CD8-positive, alpha-beta memory T cell (primary cell): Measurements from ENCODE around the gene KIAA0930. TPM values are rescaled to one million over a fixed set of nuclear protein-coding genes. Genes with fewer than 3 reads are reported as not detected.

Source experiments
- CTCF ChIA-PET: fragments of 350-600 bp; sonication (Branson Sonifier 250); formaldehyde crosslinking; loops from one replicate; lab custom pipeline; 2021; ENCODE audit warnings: antibody characterized with exemption; lab: Charles Lee
- POLR2A ChIA-PET: fragments of 350-600 bp; sonication (Branson Sonifier 250); formaldehyde crosslinking; loops from one replicate; lab custom pipeline; 2021; ENCODE audit warnings: antibody characterized with exemption; lab: Charles Lee
- DNase-seq, 5 donors: peaks; one replicate each; pipeline versions ENCODE4 v3.0.0 to v3.0.0-alpha.2; 2020 to 2022; ENCODE audit warnings: mixed read lengths in 1 of 5
- H3K27ac ChIP-seq: one replicate; pipeline ENCODE4 v1.7.0; 2013; ENCODE audit warnings: low read depth, mild to moderate bottlenecking, low read length, moderate library complexity
- H3K27me3 ChIP-seq: 2 replicates; pipeline ENCODE4 v1.7.0; 2013; ENCODE audit warnings: low read length, mild to moderate bottlenecking; ENCODE audit not compliant: insufficient read depth, poor library complexity, severe bottlenecking
- H3K36me3 ChIP-seq: 2 replicates; pipeline ENCODE4 v1.7.0; 2013; ENCODE audit warnings: mild to moderate bottlenecking, low read length, moderate library complexity; ENCODE audit not compliant: insufficient read depth
- H3K4me1 ChIP-seq: 2 replicates; pipeline ENCODE4 v1.7.0; 2013; ENCODE audit warnings: mild to moderate bottlenecking, low read length, moderate library complexity; ENCODE audit not compliant: insufficient read depth
- H3K4me3 ChIP-seq: 2 replicates; pipeline ENCODE4 v1.7.0; 2013; ENCODE audit warnings: mild to moderate bottlenecking, low read length
- H3K9me3 ChIP-seq: 2 replicates; pipeline ENCODE4 v1.7.0; 2013; ENCODE audit warnings: mild to moderate bottlenecking, low read length
- H3K27ac Mint-ChIP-seq, 8 donors: one replicate each; pipeline ENCODE4 v1.8.0; 2020 to 2021; ENCODE audit warnings: mixed read lengths in 8 of 8, mild to moderate bottlenecking in 6 of 8, inconsistent platforms in 3 of 8, moderate library complexity in 3 of 8
- H3K27me3 Mint-ChIP-seq, 2 donors: one replicate each; pipeline ENCODE4 v1.8.0; 2020 to 2021; ENCODE audit warnings: mixed read lengths in 2 of 2, mild to moderate bottlenecking in 1 of 2, moderate library complexity in 1 of 2
- H3K36me3 Mint-ChIP-seq, 3 donors: one replicate each; pipeline ENCODE4 v1.8.0; 2020 to 2021; ENCODE audit warnings: mixed read lengths in 3 of 3, inconsistent platforms in 1 of 3, mild to moderate bottlenecking in 1 of 3
- H3K4me1 Mint-ChIP-seq, 3 donors: one replicate each; pipeline ENCODE4 v1.8.0; 2020 to 2021; ENCODE audit warnings: mixed read lengths in 3 of 3, inconsistent platforms in 1 of 3, mild to moderate bottlenecking in 1 of 3
- H3K4me3 Mint-ChIP-seq, 7 donors: one replicate each; pipeline ENCODE4 v1.8.0; 2020 to 2021; ENCODE audit warnings: mixed read lengths in 7 of 7, mild to moderate bottlenecking in 6 of 7, moderate library complexity in 4 of 7, inconsistent platforms in 2 of 7
- H3K9me3 Mint-ChIP-seq, 5 donors: one replicate each; pipeline ENCODE4 v1.8.0; 2020 to 2022; ENCODE audit warnings: mixed read lengths in 5 of 5, mild to moderate bottlenecking in 3 of 5, moderate library complexity in 2 of 5, inconsistent platforms in 1 of 5
- polyA plus RNA-seq: library from polyadenylated mRNA; unstranded; fragments of 300-500 nt; fragmentation: Illumina TruSeq; gene quantifications from one replicate; pipeline ENCODE4 v1.2.3, GENCODE V29; 2021
- total RNA-seq, 2 experiments: library from RNA; stranded (reverse); gene quantifications; one replicate each; pipeline ENCODE4 v1.2.3, GENCODE V29; 2021

The KIAA0930 gene
- total and polyA plus RNA-seq, 3 experiments from 2014 or later, result 2.7 to 39.5 (median 32.3) TPM

GRCh38 chr22:45238076-45238956 lies 2.4 kb downstream of the KIAA0930 start:
- H3K9me3 ChIP-seq, result no peaks in the 10 kb centered on the region
- Mint-ChIP-seq H3K4me3 (peak overlapping the region; percentile 35 to 98 (median 69)), H3K27me3 (peaks cover 0 to 1% of the 10 kb centered on the region in 2 donors), H3K4me1 (peaks cover 35 to 61% (median 38%) of the 10 kb centered on the region in 3 donors), H3K27ac (peak overlapping the region in 3 of 8 donors; percentile 19 to 82 (median 20)), H3K9me3 (peaks cover 0 to 2% (median 0%) of the 10 kb centered on the region in 5 donors), H3K36me3 (peaks cover 0 to 26% (median 2%) of the 10 kb centered on the region in 3 donors)
- H3K4me3 ChIP-seq, result no peak overlapping the region
- no peaks in the 10 kb centered on the region for H3K27me3 ChIP-seq
- no peak overlapping the region for H3K27ac ChIP-seq
- DNase-seq, result no peak
- peaks cover 20% of the 10 kb centered on the region for H3K4me1 ChIP-seq
- H3K36me3 ChIP-seq, result no peaks in the 10 kb centered on the region
- ChIA-PET POLR2A (no interaction called here), CTCF (no interaction called here)

- H3K4me3 Mint-ChIP-seq, result peak overlapping the region in 1 of 7 donors; percentile 80
Measured at GRCh38 chr22:45237065-45237990, 3.4 kb downstream of the KIAA0930 start.

GRCh38 chr22:45235851-45236342 lies 4.8 kb downstream of the KIAA0930 start:
- no peaks in the 10 kb centered on the region for H3K9me3 ChIP-seq
- ChIA-PET CTCF (no interaction called here), POLR2A (no interaction called here)
- H3K27ac Mint-ChIP-seq, result peak overlapping the region in 3 of 8 donors; percentile 29 to 68 (median 46)
- no peaks in the 10 kb centered on the region for H3K27me3 ChIP-seq
- H3K4me3 Mint-ChIP-seq, result peak overlapping the region in 3 of 7 donors; percentile 16 to 56 (median 33)
- DNase-seq, result no peak
- H3K36me3 Mint-ChIP-seq, result peaks cover 0 to 32% (median 2%) of the 10 kb centered on the region in 3 donors
- no peaks in the 10 kb centered on the region for H3K36me3 ChIP-seq
- no peak overlapping the region for H3K4me3 ChIP-seq
- no peak overlapping the region for H3K27ac ChIP-seq
- H3K4me1 ChIP-seq, result peaks cover 10% of the 10 kb centered on the region
- no peaks in the 10 kb centered on the region for H3K27me3 Mint-ChIP-seq
- peaks cover 26 to 56% (median 33%) of the 10 kb centered on the region in 3 donors for H3K4me1 Mint-ChIP-seq
- peaks cover 0 to 2% (median 0%) of the 10 kb centered on the region in 5 donors for H3K9me3 Mint-ChIP-seq

More at GRCh38 chr22:45237065-45237990, 3.4 kb downstream of the KIAA0930 start:
- POLR2A ChIA-PET, result no interaction called here
- Histone ChIP-seq H3K4me3 (no peak overlapping the region), H3K9me3 (no peaks in the 10 kb centered on the region), H3K4me1 (peaks cover 20% of the 10 kb centered on the region), H3K27ac (no peak overlapping the region), H3K27me3 (no peaks in the 10 kb centered on the region), H3K36me3 (no peaks in the 10 kb centered on the region)
- Mint-ChIP-seq H3K9me3 (peaks cover 0 to 2% (median 0%) of the 10 kb centered on the region in 5 donors), H3K27ac (no peak overlapping the region), H3K27me3 (peaks cover 0 to 1% of the 10 kb centered on the region in 2 donors), H3K36me3 (peaks cover 0 to 32% (median 2%) of the 10 kb centered on the region in 3 donors), H3K4me1 (peaks cover 35 to 61% (median 38%) of the 10 kb centered on the region in 3 donors)
- no peak for DNase-seq
- CTCF ChIA-PET, result no interaction called here

- CTCF ChIA-PET, result interaction anchor here (0.6 to 1.0 kb wide), 2 partner anchors 11 to 32 kb away, joined by 3 read pairs; no protein-coding TSS in a partner anchor
- peaks cover 0 to 32% (median 2%) of the 10 kb centered on the region in 3 donors for H3K36me3 Mint-ChIP-seq
- peaks cover 10% of the 10 kb centered on the region for H3K4me1 ChIP-seq
Measured at GRCh38 chr22:45235101-45235777, 5.5 kb downstream of the KIAA0930 start.

GRCh38 chr22:45233827-45234226 lies 6.9 kb downstream of the KIAA0930 start:
- no peaks in the 10 kb centered on the region for H3K27me3 Mint-ChIP-seq
- H3K4me3 Mint-ChIP-seq, result no peak overlapping the region
- no peaks in the 10 kb centered on the region for H3K4me1 ChIP-seq
- ChIA-PET POLR2A (no interaction called here), CTCF (no interaction called here)
- H3K4me1 Mint-ChIP-seq, result peaks cover 12 to 46% (median 24%) of the 10 kb centered on the region in 3 donors
- H3K9me3 ChIP-seq, result no peaks in the 10 kb centered on the region
- H3K36me3 Mint-ChIP-seq, result peaks cover 0 to 28% (median 2%) of the 10 kb centered on the region in 3 donors
- no peak overlapping the region for H3K4me3 ChIP-seq
- DNase-seq, result no peak
- no peak overlapping the region for H3K27ac ChIP-seq
- no peaks in the 10 kb centered on the region for H3K9me3 Mint-ChIP-seq
- H3K27ac Mint-ChIP-seq, result peak overlapping the region in 2 of 8 donors; percentile 38 to 81
- H3K36me3 ChIP-seq, result no peaks in the 10 kb centered on the region
- no peaks in the 10 kb centered on the region for H3K27me3 ChIP-seq

More at GRCh38 chr22:45235101-45235777, 5.5 kb downstream of the KIAA0930 start:
- Histone ChIP-seq H3K36me3 (no peaks in the 10 kb centered on the region), H3K9me3 (no peaks in the 10 kb centered on the region), H3K27ac (no peak overlapping the region), H3K4me3 (no peak overlapping the region), H3K27me3 (no peaks in the 10 kb centered on the region)
- Mint-ChIP-seq H3K4me1 (peaks cover 25 to 56% (median 33%) of the 10 kb centered on the region in 3 donors), H3K4me3 (peak overlapping the region in 4 of 7 donors; percentile 16 to 56 (median 27)), H3K27ac (peak overlapping the region in 4 of 8 donors; percentile 29 to 68 (median 38)), H3K9me3 (peaks cover 0 to 2% (median 0%) of the 10 kb centered on the region in 5 donors), H3K27me3 (no peaks in the 10 kb centered on the region)
- no peak for DNase-seq
- POLR2A ChIA-PET, result no interaction called here

DNA sequence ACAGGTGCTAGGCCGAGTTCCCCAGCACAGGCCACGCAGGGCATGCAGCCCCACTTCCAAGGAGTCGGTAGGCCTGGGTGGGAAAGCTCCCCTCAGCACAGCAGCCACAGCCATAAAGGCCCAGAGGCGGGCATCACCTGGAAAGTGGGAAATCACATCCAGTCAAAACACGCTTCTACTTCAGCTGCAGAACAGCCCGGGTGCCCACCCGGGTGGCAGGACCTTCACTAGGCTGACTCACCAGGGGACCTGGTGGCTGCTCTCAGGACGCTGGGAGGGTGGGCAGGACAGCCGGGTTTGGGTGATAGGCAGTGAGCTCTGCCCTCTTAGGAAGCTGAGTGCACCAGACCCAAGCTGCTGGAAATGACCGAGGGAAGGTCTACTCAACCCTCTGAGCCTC lies 7.3 kb downstream of the KIAA0930 start:
- H3K9me3 Mint-ChIP-seq, result no peaks in the 10 kb centered on the region
- H3K4me3 Mint-ChIP-seq, result no peak overlapping the region
- no peaks in the 10 kb centered on the region for H3K4me1 ChIP-seq
- no peak overlapping the region for H3K27ac ChIP-seq
- H3K4me3 ChIP-seq, result no peak overlapping the region
- POLR2A ChIA-PET, result no interaction called here
- no peak for DNase-seq
- H3K36me3 Mint-ChIP-seq, result peaks cover 0 to 24% (median 2%) of the 10 kb centered on the region in 3 donors
- no peaks in the 10 kb centered on the region for H3K27me3 Mint-ChIP-seq
- no peaks in the 10 kb centered on the region for H3K36me3 ChIP-seq
- peaks cover 8 to 43% (median 20%) of the 10 kb centered on the region in 3 donors for H3K4me1 Mint-ChIP-seq
- H3K27ac Mint-ChIP-seq, result peak overlapping the region in 1 of 8 donors; percentile 91
- H3K9me3 ChIP-seq, result no peaks in the 10 kb centered on the region
- no peaks in the 10 kb centered on the region for H3K27me3 ChIP-seq
- CTCF ChIA-PET, result no interaction called here

DNA sequence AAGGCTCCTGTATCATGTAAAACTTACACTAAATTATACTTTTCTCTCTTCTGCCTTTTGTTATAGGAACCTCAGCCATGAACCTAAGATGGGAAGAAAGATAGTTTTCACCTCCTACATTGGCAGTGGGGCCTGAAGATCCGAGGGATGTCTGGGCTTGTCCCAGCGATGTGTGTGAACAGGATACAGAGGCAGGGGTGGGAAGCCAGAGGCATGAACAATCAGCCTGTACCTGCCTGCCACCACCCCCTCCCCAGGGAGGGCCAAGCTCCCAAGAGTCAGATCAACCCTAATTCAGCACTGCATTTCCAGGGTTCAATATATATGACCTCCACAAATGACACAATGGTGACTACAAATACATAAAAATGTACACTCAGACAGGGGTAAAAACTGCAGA lies 9.4 kb downstream of the KIAA0930 start:
- peak overlapping the region in 1 of 8 donors; percentile 68 for H3K27ac Mint-ChIP-seq
- DNase-seq, result no peak
- ChIA-PET CTCF (no interaction called here), POLR2A (no interaction called here)
- no peaks in the 10 kb centered on the region for H3K27me3 Mint-ChIP-seq
- Histone ChIP-seq H3K4me1 (no peaks in the 10 kb centered on the region), H3K27ac (no peak overlapping the region), H3K9me3 (no peaks in the 10 kb centered on the region), H3K4me3 (no peak overlapping the region), H3K36me3 (no peaks in the 10 kb centered on the region), H3K27me3 (no peaks in the 10 kb centered on the region)
- H3K4me1 Mint-ChIP-seq, result peaks cover 0 to 44% (median 18%) of the 10 kb centered on the region in 3 donors
- H3K9me3 Mint-ChIP-seq, result no peaks in the 10 kb centered on the region
- no peak overlapping the region for H3K4me3 Mint-ChIP-seq
- H3K36me3 Mint-ChIP-seq, result peaks cover 0 to 17% (median 0%) of the 10 kb centered on the region in 3 donors
